ENCODE results near the gene FXYD1.

FXYD1 gene

DNA sequence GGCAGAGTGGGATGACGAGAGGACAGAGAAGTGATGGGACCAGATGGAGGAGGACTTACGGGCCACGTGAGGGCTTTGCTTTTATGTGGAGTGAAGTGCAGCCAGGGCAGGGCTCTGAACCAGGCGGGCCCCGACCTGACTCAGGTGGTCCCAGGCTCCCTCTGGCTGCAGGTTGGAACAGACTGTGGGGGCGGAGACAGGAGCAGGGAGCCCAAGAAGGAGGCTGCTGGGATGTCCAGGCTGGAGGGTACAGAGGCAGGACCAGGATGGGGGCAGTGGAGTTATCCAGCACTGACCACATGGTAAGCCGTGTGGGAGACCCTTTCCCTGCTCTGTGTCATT, 18.0 kb downstream of the FXYD1 start:
- in situ Hi-C loops (cut with HindIII; ENCODE audit: low sequenced_read_pairs): no loop called here
- no peak overlapping the region for H3K4me3 ChIP-seq (ENCODE audit: low read depth, low read length)
- no peak for DNase-seq (ENCODE audit: low read depth, low spot score)
- TF ChIP-seq, protein P1, sequence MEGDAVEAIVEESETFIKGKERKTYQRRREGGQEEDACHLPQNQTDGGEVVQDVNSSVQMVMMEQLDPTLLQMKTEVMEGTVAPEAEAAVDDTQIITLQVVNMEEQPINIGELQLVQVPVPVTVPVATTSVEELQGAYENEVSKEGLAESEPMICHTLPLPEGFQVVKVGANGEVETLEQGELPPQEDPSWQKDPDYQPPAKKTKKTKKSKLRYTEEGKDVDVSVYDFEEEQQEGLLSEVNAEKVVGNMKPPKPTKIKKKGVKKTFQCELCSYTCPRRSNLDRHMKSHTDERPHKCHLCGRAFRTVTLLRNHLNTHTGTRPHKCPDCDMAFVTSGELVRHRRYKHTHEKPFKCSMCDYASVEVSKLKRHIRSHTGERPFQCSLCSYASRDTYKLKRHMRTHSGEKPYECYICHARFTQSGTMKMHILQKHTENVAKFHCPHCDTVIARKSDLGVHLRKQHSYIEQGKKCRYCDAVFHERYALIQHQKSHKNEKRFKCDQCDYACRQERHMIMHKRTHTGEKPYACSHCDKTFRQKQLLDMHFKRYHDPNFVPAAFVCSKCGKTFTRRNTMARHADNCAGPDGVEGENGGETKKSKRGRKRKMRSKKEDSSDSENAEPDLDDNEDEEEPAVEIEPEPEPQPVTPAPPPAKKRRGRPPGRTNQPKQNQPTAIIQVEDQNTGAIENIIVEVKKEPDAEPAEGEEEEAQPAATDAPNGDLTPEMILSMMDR (IDR thresholded peaks at IDR 0.05; ENCODE audit: low read depth, low read length): no peak

DNA sequence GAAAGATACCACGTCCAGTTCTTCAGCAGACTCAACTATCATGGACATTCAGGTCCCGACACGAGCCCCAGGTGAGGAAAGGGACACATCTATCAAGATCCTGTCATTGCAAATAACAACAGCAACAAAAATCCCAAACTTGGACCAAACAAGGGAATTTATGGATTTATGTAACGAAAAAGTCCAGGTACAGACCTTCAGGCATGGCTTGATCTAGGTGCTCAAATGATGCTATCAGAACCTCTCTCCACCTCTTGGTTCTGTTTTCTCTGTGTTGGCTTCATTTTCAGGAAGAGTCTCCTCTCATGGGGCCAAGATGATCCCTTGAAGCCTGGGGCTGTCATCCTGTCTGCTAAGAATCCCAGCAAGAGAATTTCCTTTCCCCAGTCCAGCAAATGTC, 18.8 kb downstream of the FXYD1 start:
- DNase-seq (ENCODE audit: low read depth, low spot score): no peak
- H3K4me3 ChIP-seq (ENCODE audit: low read depth, low read length): no peak overlapping the region
- TF ChIP-seq, protein P1 (IDR thresholded peaks at IDR 0.05; ENCODE audit: low read depth, low read length): no peak
- in situ Hi-C loops (cut with HindIII; ENCODE audit: low sequenced_read_pairs): no loop called here

DNA sequence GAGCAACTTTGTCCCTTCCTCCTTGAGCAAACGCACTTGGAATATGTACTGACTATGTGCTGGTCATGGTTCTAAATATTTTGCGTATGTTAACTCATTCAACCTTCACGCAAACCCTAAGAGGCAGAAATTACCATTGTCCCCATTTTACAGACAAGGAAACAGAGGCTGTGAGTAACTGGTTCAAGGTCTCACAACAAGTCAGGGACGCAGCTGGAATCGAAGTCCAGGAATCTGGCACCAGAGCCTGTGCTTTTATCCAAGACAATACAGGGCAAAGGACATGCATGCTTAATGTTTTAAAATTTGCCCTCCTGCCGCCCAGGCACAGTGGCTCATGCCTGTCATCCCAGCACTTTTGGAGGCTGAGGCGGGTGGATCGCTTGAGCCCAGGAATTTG, 21.0 kb downstream of the FXYD1 start:
- H3K4me3 ChIP-seq (ENCODE audit: low read depth, low read length): no peak overlapping the region
- TF ChIP-seq, protein P1 (IDR thresholded peaks at IDR 0.05; ENCODE audit: low read depth, low read length): no peak
- no peak for DNase-seq (ENCODE audit: low read depth, low spot score)
- in situ Hi-C loops (cut with HindIII; ENCODE audit: low sequenced_read_pairs): no loop called here

DNA sequence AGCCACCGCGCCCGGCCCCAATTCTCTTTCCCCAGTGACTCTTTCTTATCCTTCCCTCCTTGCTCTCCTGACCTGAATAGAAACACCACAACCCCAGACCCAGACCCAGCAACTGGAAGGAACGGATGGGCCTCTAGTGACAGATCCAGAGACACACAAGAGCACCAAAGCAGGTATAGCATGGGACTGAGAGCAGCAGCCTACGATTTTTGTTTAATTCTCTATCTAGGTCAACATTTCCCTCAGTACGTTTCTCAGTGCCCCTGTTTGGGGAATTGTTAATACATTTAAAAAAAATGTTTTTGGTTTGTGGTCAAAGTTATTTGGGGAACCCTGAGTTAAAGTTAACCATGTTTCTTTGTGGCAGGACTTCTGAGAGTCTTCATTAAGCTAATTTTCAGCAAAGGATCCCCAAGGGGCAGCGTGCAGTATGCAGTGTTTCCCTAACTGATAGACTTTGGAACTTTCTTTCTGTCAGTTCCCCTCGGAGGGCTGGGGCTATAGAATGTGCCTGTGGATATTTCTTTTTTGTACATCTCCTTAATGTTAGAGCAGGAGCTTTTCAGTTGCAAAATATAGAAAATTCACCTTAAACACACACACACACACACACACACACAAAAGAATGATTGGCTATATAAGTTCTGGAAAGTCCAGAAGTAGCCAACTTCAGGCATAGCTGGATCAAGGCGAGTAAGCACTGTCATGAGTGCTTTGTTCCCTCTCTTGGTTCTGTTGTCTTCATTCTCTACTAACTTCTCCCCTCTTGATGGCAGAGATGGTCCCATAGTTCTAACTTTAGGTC, 22.2 kb downstream of the FXYD1 start:
- TF ChIP-seq, protein P1 (IDR thresholded peaks at IDR 0.05; ENCODE audit: low read depth, low read length): no peak
- no peak for DNase-seq (ENCODE audit: low read depth, low spot score)
- in situ Hi-C loops (cut with HindIII; ENCODE audit: low sequenced_read_pairs): no loop called here
- no peak overlapping the region for H3K4me3 ChIP-seq (ENCODE audit: low read depth, low read length)

DNA sequence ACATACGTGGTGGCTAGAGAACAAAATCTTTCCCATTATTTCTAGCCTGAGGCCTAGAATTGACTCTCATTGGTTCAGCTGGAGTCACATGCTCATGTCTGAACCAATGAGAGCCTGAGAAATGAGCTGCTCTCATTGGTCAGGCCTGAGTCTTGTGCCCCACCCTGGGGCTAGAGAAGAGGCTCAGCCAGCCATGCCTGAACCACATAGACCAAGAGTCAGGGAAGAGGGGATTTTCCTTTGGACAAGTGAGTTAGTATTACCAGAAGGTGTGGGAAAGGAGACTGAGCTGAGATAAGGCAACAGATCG, 22.8 kb downstream of the FXYD1 start:
- TF ChIP-seq, protein P1 (IDR thresholded peaks at IDR 0.05; ENCODE audit: low read depth, low read length): no peak
- in situ Hi-C loops (cut with HindIII; ENCODE audit: low sequenced_read_pairs): no loop called here
- no peak for DNase-seq (ENCODE audit: low read depth, low spot score)

DNA sequence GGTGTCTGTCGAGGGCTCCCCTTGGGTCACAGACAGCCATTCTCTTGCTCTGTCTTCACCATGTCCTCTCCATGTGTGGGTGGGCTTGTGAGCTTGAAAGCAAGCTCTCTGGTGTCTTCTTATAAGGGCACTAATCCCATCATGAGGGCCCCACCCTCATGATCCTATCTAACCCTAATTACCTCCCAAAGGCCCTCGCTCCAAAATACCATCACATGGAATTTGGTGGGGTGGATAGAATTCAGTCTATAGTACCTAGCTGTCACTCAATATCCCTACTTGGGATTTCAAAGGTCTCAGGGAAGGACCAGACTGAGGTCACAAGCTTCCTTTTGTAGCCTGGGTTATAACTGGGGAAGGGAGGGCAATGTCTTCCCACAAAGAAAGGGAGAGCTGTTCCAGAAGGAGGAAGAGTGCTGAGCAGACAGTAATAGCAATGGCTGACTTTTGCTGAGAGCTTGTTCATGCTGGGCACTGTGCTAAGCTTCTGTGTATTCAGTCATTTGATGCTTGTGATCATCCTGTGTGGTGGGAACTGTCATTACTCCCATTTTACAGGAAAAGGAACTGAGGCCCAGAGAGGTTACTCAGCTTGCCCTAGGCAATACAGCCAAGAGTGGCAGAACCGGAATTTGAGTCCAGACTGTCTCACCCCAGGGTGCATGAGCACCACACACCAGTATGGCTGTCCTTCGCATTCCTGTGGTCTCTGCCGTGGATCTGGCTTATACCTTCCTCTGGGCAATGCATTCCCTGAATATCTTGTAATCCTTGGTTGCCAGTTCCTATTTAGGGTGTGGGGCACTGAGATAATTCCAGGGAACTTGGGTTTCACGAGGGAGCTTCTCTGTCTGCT, 24.1 kb downstream of the FXYD1 start:
- no peak overlapping the region for H3K4me3 ChIP-seq (ENCODE audit: low read depth, low read length)
- TF ChIP-seq, protein P1 (IDR thresholded peaks at IDR 0.05; ENCODE audit: low read depth, low read length): no peak
- peak; percentile 42 for DNase-seq (ENCODE audit: low read depth, low spot score)
- in situ Hi-C loops (cut with HindIII; ENCODE audit: low sequenced_read_pairs): no loop called here

More for the DNA sequence above, 22.8 kb downstream of the FXYD1 start:
- H3K4me3 ChIP-seq (ENCODE audit: low read depth, low read length): no peak overlapping the region

Data from astrocyte of the spinal cord (primary cell).